ENCODE measurements around the gene ATF7IP2.
"Not testable (repeated sequence)": the region's sequence is repeated elsewhere in the genome, so short reads cannot be mapped to it uniquely, and the experiment has no call there.

ATF7IP2 gene

GRCh38 chr16:10352262-10352661 lies 33.6 kb upstream of the ATF7IP2 start:
- H3K9ac ChIP-seq (ENCODE audit: low read depth, low read length, poor library complexity) = no peak overlapping the region
- H2AFZ ChIP-seq (ENCODE audit: low read length) = no peak overlapping the region
- H3K23ac ChIP-seq (ENCODE audit: low read depth, low read length, poor library complexity) = no peak overlapping the region
- no peak overlapping the region for H2AK5ac ChIP-seq (ENCODE audit: low read depth, low read length)
- no peaks in the 10 kb centered on the region for H3K27me3 ChIP-seq (ENCODE audit: control insufficient read depth in 3 of 3, insufficient read depth in 3 of 3, low read depth in 1 of 3, low read length in 3 of 3)
- no peak overlapping the region for H2BK15ac ChIP-seq (ENCODE audit: low read length)
- H3K36me3 ChIP-seq (replicated peaks in 1 of 2; ENCODE audit: control insufficient read depth in 2 of 2, insufficient read depth in 2 of 2, low read length in 2 of 2) = no peaks in the 10 kb centered on the region
- H2BK12ac ChIP-seq (ENCODE audit: low read length) = no peak overlapping the region
- no peak overlapping the region for H3K14ac ChIP-seq (ENCODE audit: low read length)
- no peak overlapping the region for H2BK5ac ChIP-seq (ENCODE audit: low read length)
- no peak overlapping the region for H2BK120ac ChIP-seq (ENCODE audit: low read depth, low read length)
- no peak for DNase-seq (ENCODE audit: low spot score)
- no peaks in the 10 kb centered on the region for H3K4me1 ChIP-seq (ENCODE audit: control insufficient read depth in 2 of 2, insufficient read depth in 1 of 2, low read depth in 1 of 2, low read length in 2 of 2)
- no peak overlapping the region for H4K8ac ChIP-seq (ENCODE audit: low read depth, low read length)
- no CpG with 5 or more reads among the region's 2 CpGs for WGBS, 2 donors (ENCODE audit: extremely low coverage in 2 of 2, insufficient read length in 2 of 2, insufficient replicate concordance in 1 of 2)
- H3K18ac ChIP-seq (ENCODE audit: low read length) = no peak overlapping the region
- H3K79me1 ChIP-seq (ENCODE audit: low read depth, low read length) = no peaks in the 10 kb centered on the region
- no peak overlapping the region for H3K4me3 ChIP-seq (ENCODE audit: low read length in 2 of 2)
- H4K91ac ChIP-seq (ENCODE audit: low read depth, low read length, poor library complexity) = no peak overlapping the region
- H3K9me3 ChIP-seq (replicated peaks in 1 of 2; ENCODE audit: control insufficient read depth in 2 of 2, insufficient read depth in 1 of 2, low read depth in 1 of 2, low read length in 2 of 2) = peaks cover 0 to 3% of the 10 kb centered on the region in 2 donors
- H3K4me2 ChIP-seq (ENCODE audit: insufficient read depth, low read length, poor library complexity, severe bottlenecking) = no peak overlapping the region
- H3K4ac ChIP-seq (ENCODE audit: low read length) = no peak overlapping the region
- no peak overlapping the region for H3K27ac ChIP-seq (replicated peaks; ENCODE audit: low read length)

GRCh38 chr16:10355589-10355988 lies 30.3 kb upstream of the ATF7IP2 start:
- Histone ChIP-seq H2BK120ac (ENCODE audit: low read depth, low read length) (no peak overlapping the region), H3K23ac (ENCODE audit: low read depth, low read length, poor library complexity) (no peak overlapping the region), H2BK15ac (ENCODE audit: low read length) (peak overlapping the region; percentile 30), H3K9me3 (replicated peaks in 1 of 2; ENCODE audit: control insufficient read depth in 2 of 2, insufficient read depth in 1 of 2, low read depth in 1 of 2, low read length in 2 of 2) (peaks cover 0 to 3% of the 10 kb centered on the region in 2 donors), H3K4ac (ENCODE audit: low read length) (no peak overlapping the region), H3K4me2 (ENCODE audit: insufficient read depth, low read length, poor library complexity, severe bottlenecking) (no peak overlapping the region), H3K9ac (ENCODE audit: low read depth, low read length, poor library complexity) (no peak overlapping the region), H3K79me1 (ENCODE audit: low read depth, low read length) (no peaks in the 10 kb centered on the region), H2AFZ (ENCODE audit: low read length) (no peak overlapping the region), H2BK5ac (ENCODE audit: low read length) (peak overlapping the region; percentile 19), H3K14ac (ENCODE audit: low read length) (no peak overlapping the region), H2AK5ac (ENCODE audit: low read depth, low read length) (peak overlapping the region; percentile 65), H3K36me3 (replicated peaks in 1 of 2; ENCODE audit: control insufficient read depth in 2 of 2, insufficient read depth in 2 of 2, low read length in 2 of 2) (no peaks in the 10 kb centered on the region), H3K27me3 (ENCODE audit: control insufficient read depth in 3 of 3, insufficient read depth in 3 of 3, low read depth in 1 of 3, low read length in 3 of 3) (peaks cover 0 to 3% (median 0%) of the 10 kb centered on the region in 3 experiments), H3K27ac (replicated peaks; ENCODE audit: low read length) (no peak overlapping the region), H3K18ac (ENCODE audit: low read length) (peak overlapping the region; percentile 60), H4K91ac (ENCODE audit: low read depth, low read length, poor library complexity) (no peak overlapping the region), H4K8ac (ENCODE audit: low read depth, low read length) (no peak overlapping the region), H3K4me1 (ENCODE audit: control insufficient read depth in 2 of 2, insufficient read depth in 1 of 2, low read depth in 1 of 2, low read length in 2 of 2) (no peaks in the 10 kb centered on the region), H3K4me3 (ENCODE audit: low read length in 2 of 2) (no peak overlapping the region), H2BK12ac (ENCODE audit: low read length) (no peak overlapping the region)
- no peak for DNase-seq (ENCODE audit: low spot score)
- no CpG with 5 or more reads among the region's 23 CpGs for WGBS, 2 donors (ENCODE audit: extremely low coverage in 2 of 2, insufficient read length in 2 of 2, insufficient replicate concordance in 1 of 2)

GRCh38 chr16:10356870-10357842 lies 28.7 kb upstream of the ATF7IP2 start:
- Histone ChIP-seq H3K18ac (ENCODE audit: low read length) (no peak overlapping the region), H3K4me2 (ENCODE audit: insufficient read depth, low read length, poor library complexity, severe bottlenecking) (no peak overlapping the region), H2BK5ac (ENCODE audit: low read length) (no peak overlapping the region), H2BK12ac (ENCODE audit: low read length) (no peak overlapping the region), H3K14ac (ENCODE audit: low read length) (no peak overlapping the region), H4K91ac (ENCODE audit: low read depth, low read length, poor library complexity) (no peak overlapping the region), H2BK120ac (ENCODE audit: low read depth, low read length) (no peak overlapping the region), H3K36me3 (replicated peaks in 1 of 2; ENCODE audit: control insufficient read depth in 2 of 2, insufficient read depth in 2 of 2, low read length in 2 of 2) (no peaks in the 10 kb centered on the region), H3K4me1 (ENCODE audit: control insufficient read depth in 2 of 2, insufficient read depth in 1 of 2, low read depth in 1 of 2, low read length in 2 of 2) (no peaks in the 10 kb centered on the region), H2BK15ac (ENCODE audit: low read length) (no peak overlapping the region), H3K27me3 (ENCODE audit: control insufficient read depth in 3 of 3, insufficient read depth in 3 of 3, low read depth in 1 of 3, low read length in 3 of 3) (peaks cover 0 to 3% (median 0%) of the 10 kb centered on the region in 3 experiments), H3K23ac (ENCODE audit: low read depth, low read length, poor library complexity) (no peak overlapping the region), H3K9me3 (replicated peaks in 1 of 2; ENCODE audit: control insufficient read depth in 2 of 2, insufficient read depth in 1 of 2, low read depth in 1 of 2, low read length in 2 of 2) (peaks cover 0 to 3% of the 10 kb centered on the region in 2 donors), H4K8ac (ENCODE audit: low read depth, low read length) (no peak overlapping the region), H2AK5ac (ENCODE audit: low read depth, low read length) (no peak overlapping the region), H3K9ac (ENCODE audit: low read depth, low read length, poor library complexity) (no peak overlapping the region), H3K4me3 (ENCODE audit: low read length in 2 of 2) (no peak overlapping the region), H2AFZ (ENCODE audit: low read length) (no peak overlapping the region), H3K79me1 (ENCODE audit: low read depth, low read length) (no peaks in the 10 kb centered on the region), H3K27ac (replicated peaks; ENCODE audit: low read length) (no peak overlapping the region), H3K4ac (ENCODE audit: low read length) (no peak overlapping the region)
- DNase-seq (ENCODE audit: low spot score) = no peak
- no CpG with 5 or more reads among the region's 11 CpGs for WGBS, 2 donors (ENCODE audit: extremely low coverage in 2 of 2, insufficient read length in 2 of 2, insufficient replicate concordance in 1 of 2)

GRCh38 chr16:10361747-10362076 lies 24.1 kb upstream of the ATF7IP2 start:
- not testable (repeated sequence) for H2BK12ac ChIP-seq (ENCODE audit: low read length); H3K4ac ChIP-seq (ENCODE audit: low read length); H4K91ac ChIP-seq (ENCODE audit: low read depth, low read length, poor library complexity); H3K36me3 ChIP-seq (replicated peaks in 1 of 2; ENCODE audit: control insufficient read depth in 2 of 2, insufficient read depth in 2 of 2, low read length in 2 of 2); H2AFZ ChIP-seq (ENCODE audit: low read length); H3K23ac ChIP-seq (ENCODE audit: low read depth, low read length, poor library complexity); H3K4me2 ChIP-seq (ENCODE audit: insufficient read depth, low read length, poor library complexity, severe bottlenecking); H3K14ac ChIP-seq (ENCODE audit: low read length); H3K9me3 ChIP-seq (replicated peaks in 1 of 2; ENCODE audit: control insufficient read depth in 2 of 2, insufficient read depth in 1 of 2, low read depth in 1 of 2, low read length in 2 of 2); H3K27me3 ChIP-seq (ENCODE audit: control insufficient read depth in 3 of 3, insufficient read depth in 3 of 3, low read depth in 1 of 3, low read length in 3 of 3); H3K4me3 ChIP-seq (ENCODE audit: low read length in 2 of 2); H3K27ac ChIP-seq (replicated peaks; ENCODE audit: low read length); H2BK120ac ChIP-seq (ENCODE audit: low read depth, low read length); H3K79me1 ChIP-seq (ENCODE audit: low read depth, low read length); H2BK5ac ChIP-seq (ENCODE audit: low read length); DNase-seq (ENCODE audit: low spot score); H2BK15ac ChIP-seq (ENCODE audit: low read length); H3K4me1 ChIP-seq (ENCODE audit: control insufficient read depth in 2 of 2, insufficient read depth in 1 of 2, low read depth in 1 of 2, low read length in 2 of 2); H3K9ac ChIP-seq (ENCODE audit: low read depth, low read length, poor library complexity); H2AK5ac ChIP-seq (ENCODE audit: low read depth, low read length); H4K8ac ChIP-seq (ENCODE audit: low read depth, low read length); H3K18ac ChIP-seq (ENCODE audit: low read length)
- no CpG with 5 or more reads among the region's 8 CpGs for WGBS, 2 donors (ENCODE audit: extremely low coverage in 2 of 2, insufficient read length in 2 of 2, insufficient replicate concordance in 1 of 2)

Measured in neuronal stem cell (in vitro differentiated cells).